Transverse colon (tissue), 4 donors: ENCODE data around the gene SWAP70. TPM values are rescaled to one million over a fixed set of nuclear protein-coding genes. Genes with fewer than 3 reads are reported as not detected.

Experiments used
- DNase-seq: peaks from one replicate; pipeline ENCODE4 v3.0.0-alpha.2; 2019
- H3K27ac ChIP-seq, 4 donors: fragments of 200-600 bp; sonication (generic); 2 replicates each; pipeline ENCODE4 v1.5.1; 2016 to 2018; ENCODE audit warnings: inconsistent platforms in 4 of 4
- H3K27me3 ChIP-seq: fragments of 200-600 bp; sonication (generic); 2 replicates; pipeline ENCODE4 v1.5.1; 2017; ENCODE audit warnings: inconsistent platforms
- H3K36me3 ChIP-seq, 4 donors: fragments of 200-600 bp; sonication (generic); 2 replicates each; pipeline ENCODE4 v1.5.1; 2017 to 2019; ENCODE audit warnings: inconsistent platforms in 4 of 4
- H3K4me1 ChIP-seq, 4 donors: fragments of 200-600 bp; sonication (generic); 2 replicates each; pipeline ENCODE4 v1.5.1; 2017 to 2020; ENCODE audit warnings: inconsistent platforms in 4 of 4
- H3K4me3 ChIP-seq, 4 donors: fragments of 200-600 bp; sonication (generic); 1 replicate in 1 of 4; 2 replicates in 3 of 4; pipeline versions ENCODE4 v1.5.1 to v1.6.1; 2017 to 2019; ENCODE audit warnings: inconsistent platforms in 4 of 4
- H3K9me3 ChIP-seq, 2 donors: fragments of 200-600 bp; sonication (generic); 2 replicates each; pipeline ENCODE4 v1.5.1; 2017 to 2019; ENCODE audit warnings: inconsistent platforms in 2 of 2
- EP300 ChIP-seq: sonication (generic); formaldehyde crosslinking; IDR thresholded peaks from one replicate; pipeline ENCODE4 v1.6.1; 2017; ENCODE audit warnings: antibody characterized with exemption, low read depth
- POLR2A ChIP-seq: fragments of 450-650 bp; IDR thresholded peaks from one replicate; pipeline ENCODE4 v1.6.1; 2016; ENCODE audit warnings: antibody characterized with exemption, mild to moderate bottlenecking, moderate library complexity
- POLR2AphosphoS5 ChIP-seq, 3 donors: sonication (generic); formaldehyde crosslinking; IDR thresholded peaks; one replicate each; pipeline ENCODE4 v1.6.1; 2016; ENCODE audit warnings: antibody characterized with exemption in 3 of 3
- WGBS, 2 donors: methylation state at CpG; one replicate each; pipeline ENCODE4 v1.1.5; 2018; ENCODE audit warnings: low coverage in 1 of 2; 5-methylcytosine and 5-hydroxymethylcytosine counted together
- in situ Hi-C, 4 donors: fragments of 200-750 bp; cut with MboI; loops; one replicate each; pipeline versions ENCODE4 v1.15.0 to v1.15.1; 2017; ENCODE audit warnings: low sequenced_read_pairs in 3 of 4, low pct_ligation_motif_present in 1 of 4, low pct_unique_long_range_greater_than_20kb in 1 of 4
- intact Hi-C: fragments of 100-400 bp; cut with DNase I; formaldehyde crosslinking; loops from one replicate; pipeline ENCODE4 v1.15.1; 2023; ENCODE audit warnings: low total_unique reads
- total RNA-seq, 4 donors: library from RNA; depleted of rRNA; stranded (reverse); fragments of >200 nt; gene quantifications; one replicate each; pipeline ENCODE4 v1.1.0, GENCODE V29; 2016
- TF ChIP-seq, protein P1 (sequence below), 5 experiments: fragments of 200-600 bp in 3 of 5; fragments of 450-650 bp in 2 of 5; sonication (generic) in 3 of 5; IDR thresholded peaks; 1 replicate in 2 of 5; 2 replicates in 3 of 5; pipeline ENCODE4 v1.5.1; 2016 to 2017; ENCODE audit warnings: antibody characterized with exemption in 5 of 5, inconsistent platforms in 3 of 5, mild to moderate bottlenecking in 2 of 5, moderate library complexity in 1 of 5

SWAP70 gene
- total RNA-seq, 4 donors from 2014 or later, result 18.8 to 52.5 (median 29.1) TPM

DNA sequence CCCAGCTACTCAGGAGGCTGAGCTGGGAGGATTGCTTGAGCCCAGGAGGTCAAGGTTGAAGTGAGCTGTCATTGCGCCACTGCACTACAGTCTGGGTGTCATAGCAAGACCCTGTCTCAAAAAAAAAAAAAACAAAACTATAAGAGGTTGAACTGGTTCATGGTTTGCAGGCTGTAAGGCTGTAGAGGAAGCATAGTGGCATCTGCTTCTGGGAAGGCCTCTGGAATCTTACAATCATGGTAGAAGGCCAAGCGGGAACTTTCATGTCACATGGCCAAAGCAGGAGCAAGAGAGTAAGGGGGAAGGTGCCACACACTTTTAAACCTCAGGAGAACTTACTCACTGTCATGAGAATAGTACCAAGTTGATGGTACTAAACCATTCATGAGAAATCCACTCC, 109.6 kb downstream of the SWAP70 start:
- Histone ChIP-seq H3K36me3 (peaks cover 0 to 5% (median 0%) of the 10 kb centered on the region in 4 donors), H3K4me1 (peaks cover 0 to 14% (median 10%) of the 10 kb centered on the region in 4 donors), H3K27ac (no peak overlapping the region), H3K27me3 (no peaks in the 10 kb centered on the region), H3K4me3 (no peak overlapping the region), H3K9me3 (no peaks in the 10 kb centered on the region)
- no peak for DNase-seq
- in situ Hi-C loops (loop anchor here (25.0 kb wide), 3 partner anchors 189 to 964 kb away; partner anchors contain the start of gene ADM (in 2 of the 4)), intact Hi-C loops (no loop called here)
- TF ChIP-seq POLR2AphosphoS5 (IDR thresholded peaks at IDR 0.05), result no peak
- TF ChIP-seq EP300, result no peak
- 96 to 100% methylated on average over 2 of the region's 2 CpGs for WGBS, 2 donors

DNA sequence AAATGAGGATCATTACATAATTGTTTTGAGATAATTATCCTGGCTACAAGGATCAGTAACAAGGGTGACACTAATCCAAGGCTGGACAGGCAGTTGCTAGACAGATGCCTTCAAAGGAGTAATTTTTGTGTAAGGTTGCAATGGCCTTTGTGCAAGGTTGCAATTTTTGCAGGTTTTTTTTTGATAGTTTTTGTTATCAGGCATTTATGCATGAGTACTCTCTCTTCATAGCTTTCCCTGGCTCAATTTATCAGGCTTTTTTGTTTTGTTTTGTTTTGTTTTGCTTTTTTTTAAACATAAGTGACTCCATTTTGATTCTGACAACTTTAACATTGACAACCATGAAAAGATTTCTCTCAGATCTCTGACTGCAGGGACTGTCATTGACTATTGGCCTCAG, 110.2 kb downstream of the SWAP70 start:
- H3K4me3 ChIP-seq, result no peak overlapping the region
- H3K27me3 ChIP-seq, result no peaks in the 10 kb centered on the region
- DNase-seq, result no peak
- in situ Hi-C loops (loop anchor here (25.0 kb wide), 3 partner anchors 188 to 963 kb away; partner anchors contain the start of gene ADM (in 2 of the 4)), intact Hi-C loops (no loop called here)
- peaks cover 0 to 5% (median 0%) of the 10 kb centered on the region in 4 donors for H3K36me3 ChIP-seq
- H3K9me3 ChIP-seq, result no peaks in the 10 kb centered on the region
- H3K4me1 ChIP-seq, result peaks cover 0 to 14% (median 10%) of the 10 kb centered on the region in 4 donors
- H3K27ac ChIP-seq, result peak overlapping the region; percentile 26 to 41 (median 36)
- TF ChIP-seq, protein P1, sequence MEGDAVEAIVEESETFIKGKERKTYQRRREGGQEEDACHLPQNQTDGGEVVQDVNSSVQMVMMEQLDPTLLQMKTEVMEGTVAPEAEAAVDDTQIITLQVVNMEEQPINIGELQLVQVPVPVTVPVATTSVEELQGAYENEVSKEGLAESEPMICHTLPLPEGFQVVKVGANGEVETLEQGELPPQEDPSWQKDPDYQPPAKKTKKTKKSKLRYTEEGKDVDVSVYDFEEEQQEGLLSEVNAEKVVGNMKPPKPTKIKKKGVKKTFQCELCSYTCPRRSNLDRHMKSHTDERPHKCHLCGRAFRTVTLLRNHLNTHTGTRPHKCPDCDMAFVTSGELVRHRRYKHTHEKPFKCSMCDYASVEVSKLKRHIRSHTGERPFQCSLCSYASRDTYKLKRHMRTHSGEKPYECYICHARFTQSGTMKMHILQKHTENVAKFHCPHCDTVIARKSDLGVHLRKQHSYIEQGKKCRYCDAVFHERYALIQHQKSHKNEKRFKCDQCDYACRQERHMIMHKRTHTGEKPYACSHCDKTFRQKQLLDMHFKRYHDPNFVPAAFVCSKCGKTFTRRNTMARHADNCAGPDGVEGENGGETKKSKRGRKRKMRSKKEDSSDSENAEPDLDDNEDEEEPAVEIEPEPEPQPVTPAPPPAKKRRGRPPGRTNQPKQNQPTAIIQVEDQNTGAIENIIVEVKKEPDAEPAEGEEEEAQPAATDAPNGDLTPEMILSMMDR (IDR thresholded peaks at IDR 0.05), result no peak
- TF ChIP-seq POLR2AphosphoS5 (IDR thresholded peaks at IDR 0.05) (no peak), POLR2A (no peak), EP300 (no peak)

DNA sequence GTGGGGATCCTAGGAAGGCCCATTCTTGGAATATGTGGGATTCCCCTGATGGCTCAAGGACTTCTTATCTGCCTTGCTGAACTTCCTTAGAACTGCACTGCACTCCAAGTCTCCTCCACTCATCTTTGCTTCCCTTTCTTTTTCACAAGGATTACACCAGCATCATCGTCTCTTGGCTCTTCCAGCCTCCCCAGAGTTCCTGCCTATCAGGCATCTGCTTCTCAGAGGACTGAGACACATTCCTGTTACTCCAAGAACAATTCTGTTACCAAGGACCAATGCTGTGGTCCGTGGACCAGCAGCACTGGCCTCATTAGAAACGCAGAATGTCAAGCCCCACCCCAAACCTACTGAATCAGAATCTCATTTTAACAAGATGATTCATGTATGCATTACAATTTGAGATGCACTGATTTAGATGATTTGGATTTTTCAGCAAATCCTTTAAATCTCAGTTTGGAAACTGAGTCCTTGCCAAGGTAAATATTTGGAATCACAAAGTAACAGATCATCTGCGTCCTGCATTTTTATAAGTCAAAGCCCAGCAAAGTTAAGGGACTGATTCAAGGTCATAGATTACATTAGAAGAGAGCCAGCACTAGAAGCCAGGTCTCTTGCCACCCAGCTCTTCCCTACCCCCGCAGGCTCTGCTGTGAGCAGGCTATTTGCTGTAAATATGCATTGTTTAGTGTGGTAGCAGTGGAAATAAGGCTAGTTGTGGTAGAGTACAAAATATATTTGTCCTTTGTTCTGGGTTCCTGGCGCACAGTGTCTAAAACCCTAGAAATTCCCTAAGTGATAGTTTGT, 110.9 kb downstream of the SWAP70 start:
- 36 to 47% methylated on average over 4 to 6 of the region's 6 CpGs for WGBS, 2 donors
- no peaks in the 10 kb centered on the region for H3K27me3 ChIP-seq
- peaks cover 0 to 14% (median 10%) of the 10 kb centered on the region in 4 donors for H3K4me1 ChIP-seq
- peaks cover 0 to 11% (median 2%) of the 10 kb centered on the region in 4 donors for H3K36me3 ChIP-seq
- intact Hi-C loops (no loop called here), in situ Hi-C loops (loop anchor here (25.0 kb wide), 3 partner anchors 188 to 963 kb away; partner anchors contain the start of gene ADM (in 2 of the 4))
- no peak for DNase-seq
- no peak overlapping the region for H3K4me3 ChIP-seq
- peak overlapping the region; percentile 26 to 41 (median 36) for H3K27ac ChIP-seq
- TF ChIP-seq EP300 (no peak), POLR2AphosphoS5 (IDR thresholded peaks at IDR 0.05) (no peak), POLR2A (no peak)
- TF ChIP-seq, protein P1 (IDR thresholded peaks at IDR 0.05), result no peak
- no peaks in the 10 kb centered on the region for H3K9me3 ChIP-seq

DNA sequence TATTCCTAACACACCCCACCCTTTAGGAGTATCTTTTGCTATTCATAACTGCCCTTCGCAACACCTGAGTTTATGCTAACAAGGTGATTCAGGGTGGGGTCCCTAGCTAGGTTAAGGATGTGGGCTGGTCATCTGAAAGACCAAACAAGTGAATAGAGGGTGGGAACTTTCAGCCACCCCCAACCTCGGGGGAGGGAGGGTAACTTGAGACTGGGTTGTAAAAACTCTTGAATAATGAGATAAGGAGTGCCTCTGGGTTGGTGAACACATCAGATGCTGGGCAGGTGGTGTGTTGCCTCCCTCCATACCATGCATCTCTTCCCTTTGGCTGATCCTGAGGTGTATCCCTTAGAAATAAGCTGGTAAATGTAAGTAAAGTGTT, 111.5 kb downstream of the SWAP70 start:
- DNase-seq, result no peak
- H3K27ac ChIP-seq, result peak overlapping the region; percentile 26 to 41 (median 36)
- no peaks in the 10 kb centered on the region for H3K9me3 ChIP-seq
- peaks cover 0 to 14% (median 10%) of the 10 kb centered on the region in 4 donors for H3K4me1 ChIP-seq
- no peak overlapping the region for H3K4me3 ChIP-seq
- no peaks in the 10 kb centered on the region for H3K27me3 ChIP-seq
- 41% methylated on average over 2 of the region's 2 CpGs; no CpG with 5 or more reads in 1 of the 2 donors for WGBS, 2 donors
- in situ Hi-C loops (no loop called here), intact Hi-C loops (no loop called here)
- TF ChIP-seq POLR2AphosphoS5 (IDR thresholded peaks at IDR 0.05), result no peak
- TF ChIP-seq, protein P1 (IDR thresholded peaks at IDR 0.05), result no peak
- no peak for TF ChIP-seq POLR2A
- no peak for TF ChIP-seq EP300
- H3K36me3 ChIP-seq, result peaks cover 0 to 17% (median 4%) of the 10 kb centered on the region in 4 donors
